ENCODE results near the gene MYADML2.

Gene MYADML2

GRCh38 chr17:81915331-81915730 is 31.7 kb downstream of the MYADML2 start:
- Histone ChIP-seq H3K9me3 (ENCODE audit: low read length) (no peaks in the 10 kb centered on the region), H3K9ac (ENCODE audit: low read length) (no peak overlapping the region), H3K4me1 (ENCODE audit: insufficient read depth, low read length) (peaks cover 19% of the 10 kb centered on the region), H3K27ac (ENCODE audit: low read depth, low read length) (no peak overlapping the region), H3K36me3 (ENCODE audit: insufficient read depth, low read length) (peaks cover 56% of the 10 kb centered on the region), H3K27me3 (ENCODE audit: control insufficient read depth in 1 of 2, insufficient read depth in 2 of 2, low read length in 2 of 2) (no peaks in the 10 kb centered on the region), H3K4me3 (ENCODE audit: low read depth in 1 of 2, low read length in 2 of 2) (no peak overlapping the region)

GRCh38 chr17:81914103-81914850 is 32.8 kb downstream of the MYADML2 start:
- Histone ChIP-seq H3K9ac (ENCODE audit: low read length) (no peak overlapping the region), H3K36me3 (ENCODE audit: insufficient read depth, low read length) (peaks cover 46% of the 10 kb centered on the region), H3K9me3 (ENCODE audit: low read length) (no peaks in the 10 kb centered on the region), H3K27ac (ENCODE audit: low read depth, low read length) (no peak overlapping the region), H3K4me3 (ENCODE audit: low read depth in 1 of 2, low read length in 2 of 2) (no peak overlapping the region), H3K27me3 (ENCODE audit: control insufficient read depth in 1 of 2, insufficient read depth in 2 of 2, low read length in 2 of 2) (no peaks in the 10 kb centered on the region), H3K4me1 (ENCODE audit: insufficient read depth, low read length) (peaks cover 22% of the 10 kb centered on the region)

GRCh38 chr17:81913394-81914102 is 33.5 kb downstream of the MYADML2 start:
- Histone ChIP-seq H3K4me1 (ENCODE audit: insufficient read depth, low read length) (peaks cover 22% of the 10 kb centered on the region), H3K36me3 (ENCODE audit: insufficient read depth, low read length) (peaks cover 39% of the 10 kb centered on the region), H3K9me3 (ENCODE audit: low read length) (no peaks in the 10 kb centered on the region), H3K4me3 (ENCODE audit: low read depth in 1 of 2, low read length in 2 of 2) (no peak overlapping the region), H3K27ac (ENCODE audit: low read depth, low read length) (no peak overlapping the region), H3K9ac (ENCODE audit: low read length) (no peak overlapping the region), H3K27me3 (ENCODE audit: control insufficient read depth in 1 of 2, insufficient read depth in 2 of 2, low read length in 2 of 2) (no peaks in the 10 kb centered on the region)

GRCh38 chr17:81912441-81913309 is 34.4 kb downstream of the MYADML2 start:
- Histone ChIP-seq H3K9ac (ENCODE audit: low read length) (no peak overlapping the region), H3K27ac (ENCODE audit: low read depth, low read length) (no peak overlapping the region), H3K4me1 (ENCODE audit: insufficient read depth, low read length) (peaks cover 22% of the 10 kb centered on the region), H3K27me3 (ENCODE audit: control insufficient read depth in 1 of 2, insufficient read depth in 2 of 2, low read length in 2 of 2) (no peaks in the 10 kb centered on the region), H3K9me3 (ENCODE audit: low read length) (no peaks in the 10 kb centered on the region), H3K36me3 (ENCODE audit: insufficient read depth, low read length) (peaks cover 39% of the 10 kb centered on the region), H3K4me3 (ENCODE audit: low read depth in 1 of 2, low read length in 2 of 2) (no peak overlapping the region)

- no peaks in the 10 kb centered on the region for H3K27me3 ChIP-seq (ENCODE audit: control insufficient read depth in 1 of 2, insufficient read depth in 2 of 2, low read length in 2 of 2)
- no peaks in the 10 kb centered on the region for H3K9me3 ChIP-seq (ENCODE audit: low read length)
- H3K27ac ChIP-seq (ENCODE audit: low read depth, low read length), result no peak overlapping the region
- no peak overlapping the region for H3K9ac ChIP-seq (ENCODE audit: low read length)
- peaks cover 17% of the 10 kb centered on the region for H3K4me1 ChIP-seq (ENCODE audit: insufficient read depth, low read length)
- H3K36me3 ChIP-seq (ENCODE audit: insufficient read depth, low read length), result peaks cover 39% of the 10 kb centered on the region
- H3K4me3 ChIP-seq (ENCODE audit: low read depth in 1 of 2, low read length in 2 of 2), result no peak overlapping the region
These were observed 35.1 kb downstream of the MYADML2 start for GRCh38 chr17:81911969-81912368.

- Histone ChIP-seq H3K9ac (ENCODE audit: low read length) (peak within 1 kb of the TSS; percentile 39), H3K9me3 (ENCODE audit: low read length) (no peaks in the 10 kb centered on the region), H3K4me3 (ENCODE audit: low read depth in 1 of 2, low read length in 2 of 2) (peak within 1 kb of the TSS; percentile 70 to 83), H3K27me3 (ENCODE audit: control insufficient read depth in 1 of 2, insufficient read depth in 2 of 2, low read length in 2 of 2) (no peaks in the 10 kb centered on the region), H3K36me3 (ENCODE audit: insufficient read depth, low read length) (peaks cover 39% of the 10 kb centered on the region), H3K27ac (ENCODE audit: low read depth, low read length) (peak within 1 kb of the TSS; percentile 3), H3K4me1 (ENCODE audit: insufficient read depth, low read length) (peaks cover 13% of the 10 kb centered on the region)
These were observed 35.6 kb downstream of the MYADML2 start, which contains the start of gene PCYT2 for GRCh38 chr17:81911277-81911961. PCYT2 (minus strand) TSS chr17:81911399; CDS start chr17:81911355, 44 bp downstream.

GRCh38 chr17:81910840-81911276 is 36.2 kb downstream of the MYADML2 start:
- Histone ChIP-seq H3K36me3 (ENCODE audit: insufficient read depth, low read length) (peaks cover 38% of the 10 kb centered on the region), H3K27me3 (ENCODE audit: control insufficient read depth in 1 of 2, insufficient read depth in 2 of 2, low read length in 2 of 2) (no peaks in the 10 kb centered on the region), H3K4me3 (ENCODE audit: low read depth in 1 of 2, low read length in 2 of 2) (peak overlapping the region; percentile 70 to 83), H3K27ac (ENCODE audit: low read depth, low read length) (peak overlapping the region; percentile 3), H3K9ac (ENCODE audit: low read length) (peak overlapping the region; percentile 39), H3K9me3 (ENCODE audit: low read length) (no peaks in the 10 kb centered on the region), H3K4me1 (ENCODE audit: insufficient read depth, low read length) (peaks cover 13% of the 10 kb centered on the region)

GRCh38 chr17:81909966-81910839 is 36.8 kb downstream of the MYADML2 start:
- H3K9ac ChIP-seq (ENCODE audit: low read length), result peak overlapping the region; percentile 39
- H3K4me3 ChIP-seq (ENCODE audit: low read depth in 1 of 2, low read length in 2 of 2), result peak overlapping the region; percentile 70 to 83
- H3K36me3 ChIP-seq (ENCODE audit: insufficient read depth, low read length), result peaks cover 31% of the 10 kb centered on the region
- H3K27ac ChIP-seq (ENCODE audit: low read depth, low read length), result peak overlapping the region; percentile 3
- H3K4me1 ChIP-seq (ENCODE audit: insufficient read depth, low read length), result peaks cover 13% of the 10 kb centered on the region
- no peaks in the 10 kb centered on the region for H3K9me3 ChIP-seq (ENCODE audit: low read length)
- no peaks in the 10 kb centered on the region for H3K27me3 ChIP-seq (ENCODE audit: control insufficient read depth in 1 of 2, insufficient read depth in 2 of 2, low read length in 2 of 2)

- Histone ChIP-seq H3K9me3 (ENCODE audit: low read length) (no peaks in the 10 kb centered on the region), H3K27ac (ENCODE audit: low read depth, low read length) (no peak overlapping the region), H3K4me1 (ENCODE audit: insufficient read depth, low read length) (peaks cover 13% of the 10 kb centered on the region), H3K9ac (ENCODE audit: low read length) (no peak overlapping the region), H3K4me3 (ENCODE audit: low read depth in 1 of 2, low read length in 2 of 2) (no peak overlapping the region), H3K36me3 (ENCODE audit: insufficient read depth, low read length) (peaks cover 23% of the 10 kb centered on the region), H3K27me3 (ENCODE audit: control insufficient read depth in 1 of 2, insufficient read depth in 2 of 2, low read length in 2 of 2) (no peaks in the 10 kb centered on the region)
These were observed 37.8 kb downstream of the MYADML2 start for GRCh38 chr17:81909231-81909630.

GRCh38 chr17:81908793-81909192 is 38.2 kb downstream of the MYADML2 start:
- no peak overlapping the region for H3K27ac ChIP-seq (ENCODE audit: low read depth, low read length)
- peaks cover 19% of the 10 kb centered on the region for H3K36me3 ChIP-seq (ENCODE audit: insufficient read depth, low read length)
- peaks cover 13% of the 10 kb centered on the region for H3K4me1 ChIP-seq (ENCODE audit: insufficient read depth, low read length)
- H3K9ac ChIP-seq (ENCODE audit: low read length), result no peak overlapping the region
- no peak overlapping the region for H3K4me3 ChIP-seq (ENCODE audit: low read depth in 1 of 2, low read length in 2 of 2)
- no peaks in the 10 kb centered on the region for H3K9me3 ChIP-seq (ENCODE audit: low read length)
- no peaks in the 10 kb centered on the region for H3K27me3 ChIP-seq (ENCODE audit: control insufficient read depth in 1 of 2, insufficient read depth in 2 of 2, low read length in 2 of 2)
